Smooth muscle cell (in vitro differentiated cells): ENCODE results near the gene CALHM5. TPM values are rescaled to one million over a fixed set of nuclear protein-coding genes. Genes with fewer than 3 reads are reported as not detected.
"Not testable (repeated sequence)": the region's sequence is repeated elsewhere in the genome, so short reads cannot be mapped to it uniquely, and the experiment has no call there.

Source experiments
- DNase-seq: peaks from one replicate; lab custom pipeline; 2025; ENCODE audit not compliant: unreplicated experiment; lab: John Stamatoyannopoulos, UW
- H2AFZ ChIP-seq: fragments of 200-600 bp; sonication (generic); 2 replicates; pipeline ENCODE4 v1.6.0; 2016; ENCODE audit warnings: antibody characterized with exemption, low read depth, mild to moderate bottlenecking
- H3F3A ChIP-seq: fragments of 200-600 bp; sonication (generic); 2 replicates; pipeline ENCODE4 v1.6.0; 2017; ENCODE audit warnings: antibody characterized with exemption, low read depth
- H3K27ac ChIP-seq: fragments of 200-600 bp; sonication (generic); 2 replicates; pipeline ENCODE4 v1.5.1; 2016; ENCODE audit warnings: low read depth, mild to moderate bottlenecking
- H3K27me3 ChIP-seq: fragments of 200-600 bp; sonication (generic); 2 replicates; pipeline ENCODE4 v1.6.1; 2016; ENCODE audit warnings: low read depth, mild to moderate bottlenecking
- H3K36me3 ChIP-seq: fragments of 200-600 bp; sonication (generic); 2 replicates; pipeline ENCODE4 v1.5.1; 2016; ENCODE audit warnings: low read depth
- H3K4me1 ChIP-seq: fragments of 200-600 bp; sonication (generic); 2 replicates; pipeline ENCODE4 v1.5.1; 2016; ENCODE audit warnings: low read depth
- H3K4me2 ChIP-seq: fragments of 200-600 bp; sonication (generic); 2 replicates; pipeline ENCODE4 v1.6.0; 2016; ENCODE audit warnings: mild to moderate bottlenecking
- H3K4me3 ChIP-seq: fragments of 200-600 bp; sonication (generic); 2 replicates; pipeline ENCODE4 v1.5.1; 2016; ENCODE audit warnings: mild to moderate bottlenecking
- H3K79me2 ChIP-seq: fragments of 200-600 bp; sonication (generic); 2 replicates; pipeline ENCODE4 v1.6.0; 2016; ENCODE audit warnings: low read depth, mild to moderate bottlenecking
- H3K9ac ChIP-seq: fragments of 200-600 bp; sonication (generic); 2 replicates; pipeline ENCODE4 v1.6.0; 2016; ENCODE audit warnings: low read depth
- H3K9me3 ChIP-seq: fragments of 200-600 bp; sonication (generic); replicated peaks from 2 replicates; pipeline ENCODE4 v1.5.1; 2016; ENCODE audit warnings: low read depth
- H4K20me1 ChIP-seq: fragments of 200-600 bp; sonication (generic); 2 replicates; pipeline ENCODE4 v1.6.0; 2016; ENCODE audit warnings: low read depth
- WGBS: methylation state at CpG from one replicate; pipeline ENCODE4 v1.1.7; 2016; ENCODE audit warnings: low lambda C conversion rate; 5-methylcytosine and 5-hydroxymethylcytosine counted together
- polyA plus RNA-seq: library from polyadenylated mRNA; unstranded; fragments of >200 nt; fragmentation: Nextera tagmentation; extraction: Ambion mirVana; gene quantifications from 2 replicates; pipeline ENCODE4 v1.2.1, GENCODE V29; 2016
- total RNA-seq: library from RNA; depleted of rRNA; stranded (reverse); fragments of >200 nt; gene quantifications from 2 replicates; pipeline ENCODE4 v1.2.3, GENCODE V29; 2014
- TF ChIP-seq, protein P1 (sequence below): fragments of 200-600 bp; sonication (generic); IDR thresholded peaks from 2 replicates; pipeline ENCODE4 v1.5.1; 2017; ENCODE audit warnings: borderline replicate concordance, mild to moderate bottlenecking, antibody characterized with exemption; ENCODE audit not compliant: insufficient read depth, poor library complexity, severe bottlenecking

CALHM5 gene
- total and polyA plus RNA-seq, 2 experiments from 2014 or later: 1.9 to 3.9 TPM

GRCh38 chr6:116492331-116493067 is 18.9 kb upstream of the CALHM5 start:
- TF ChIP-seq, protein P1, sequence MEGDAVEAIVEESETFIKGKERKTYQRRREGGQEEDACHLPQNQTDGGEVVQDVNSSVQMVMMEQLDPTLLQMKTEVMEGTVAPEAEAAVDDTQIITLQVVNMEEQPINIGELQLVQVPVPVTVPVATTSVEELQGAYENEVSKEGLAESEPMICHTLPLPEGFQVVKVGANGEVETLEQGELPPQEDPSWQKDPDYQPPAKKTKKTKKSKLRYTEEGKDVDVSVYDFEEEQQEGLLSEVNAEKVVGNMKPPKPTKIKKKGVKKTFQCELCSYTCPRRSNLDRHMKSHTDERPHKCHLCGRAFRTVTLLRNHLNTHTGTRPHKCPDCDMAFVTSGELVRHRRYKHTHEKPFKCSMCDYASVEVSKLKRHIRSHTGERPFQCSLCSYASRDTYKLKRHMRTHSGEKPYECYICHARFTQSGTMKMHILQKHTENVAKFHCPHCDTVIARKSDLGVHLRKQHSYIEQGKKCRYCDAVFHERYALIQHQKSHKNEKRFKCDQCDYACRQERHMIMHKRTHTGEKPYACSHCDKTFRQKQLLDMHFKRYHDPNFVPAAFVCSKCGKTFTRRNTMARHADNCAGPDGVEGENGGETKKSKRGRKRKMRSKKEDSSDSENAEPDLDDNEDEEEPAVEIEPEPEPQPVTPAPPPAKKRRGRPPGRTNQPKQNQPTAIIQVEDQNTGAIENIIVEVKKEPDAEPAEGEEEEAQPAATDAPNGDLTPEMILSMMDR: no peak

GRCh38 chr6:116495161-116495560 is 16.3 kb upstream of the CALHM5 start:
- WGBS: 97% methylated on average over 1 of the region's 1 CpG
- H3K4me3 ChIP-seq, H3K4me1 ChIP-seq, H3K9me3 ChIP-seq, H3K79me2 ChIP-seq, H3K9ac ChIP-seq, H3F3A ChIP-seq, H2AFZ ChIP-seq, H3K4me2 ChIP-seq, H4K20me1 ChIP-seq, H3K27me3 ChIP-seq, H3K36me3 ChIP-seq, DNase-seq, H3K27ac ChIP-seq: not testable (repeated sequence)

More at GRCh38 chr6:116492331-116493067, 18.9 kb upstream of the CALHM5 start:
- Histone ChIP-seq H3K27me3 (no peaks in the 10 kb centered on the region), H3K4me1 (peaks cover 5% of the 10 kb centered on the region), H3K4me2 (no peak overlapping the region), H3K9ac (no peak overlapping the region), H4K20me1 (no peaks in the 10 kb centered on the region), H3K36me3 (no peaks in the 10 kb centered on the region), H3K9me3 (no peaks in the 10 kb centered on the region), H2AFZ (no peak overlapping the region), H3K79me2 (no peaks in the 10 kb centered on the region), H3F3A (no peaks in the 10 kb centered on the region), H3K4me3 (no peak overlapping the region), H3K27ac (no peak overlapping the region)
- DNase-seq: no peak
- WGBS: 67% methylated on average over 6 of the region's 6 CpGs

- DNase-seq: no peak
- H3K9me3 ChIP-seq: no peaks in the 10 kb centered on the region
- H3K27me3 ChIP-seq: no peaks in the 10 kb centered on the region
- peaks cover 5% of the 10 kb centered on the region for H3K4me1 ChIP-seq
- 81% methylated on average over 3 of the region's 3 CpGs for WGBS
- H3F3A ChIP-seq: no peaks in the 10 kb centered on the region
- no peaks in the 10 kb centered on the region for H3K36me3 ChIP-seq
- TF ChIP-seq, protein P1: no peak
- H3K4me3 ChIP-seq: no peak overlapping the region
- H2AFZ ChIP-seq: no peak overlapping the region
- no peak overlapping the region for H3K9ac ChIP-seq
- H3K27ac ChIP-seq: no peak overlapping the region
- no peaks in the 10 kb centered on the region for H4K20me1 ChIP-seq
- H3K79me2 ChIP-seq: no peaks in the 10 kb centered on the region
- H3K4me2 ChIP-seq: no peak overlapping the region
Measured at GRCh38 chr6:116497113-116497676, 14.2 kb upstream of the CALHM5 start.

DNA sequence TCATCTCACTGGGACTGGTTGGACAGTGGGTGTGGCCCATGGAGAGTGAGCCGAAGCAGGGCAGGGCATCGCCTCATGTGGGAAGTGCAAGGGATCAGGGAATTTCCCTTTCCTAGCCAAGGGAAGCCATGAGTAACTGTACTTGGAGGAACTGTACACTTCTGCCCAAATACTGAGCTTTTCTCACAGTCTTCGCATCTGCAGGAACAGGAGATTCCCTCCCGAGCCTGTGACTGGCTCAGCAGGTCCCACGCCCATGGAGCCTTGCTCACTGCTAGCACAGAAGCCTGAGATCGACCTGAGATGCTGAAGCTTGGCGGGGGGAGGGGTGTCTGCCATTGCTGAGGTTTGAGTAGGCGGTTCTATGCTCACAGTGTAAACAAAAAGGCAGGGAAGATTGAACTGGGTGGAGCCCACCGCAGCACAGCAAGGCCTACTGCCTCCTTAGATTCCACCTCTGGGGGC is 10.4 kb upstream of the CALHM5 start:
- no peaks in the 10 kb centered on the region for H3K36me3 ChIP-seq
- DNase-seq: no peak
- H2AFZ ChIP-seq: peak overlapping the region; percentile 3

More for the DNA sequence above, 10.4 kb upstream of the CALHM5 start:
- TF ChIP-seq, protein P1: no peak
- H3K79me2 ChIP-seq: no peaks in the 10 kb centered on the region
- no peaks in the 10 kb centered on the region for H3K27me3 ChIP-seq
- H3K4me3 ChIP-seq: no peak overlapping the region
- no peak overlapping the region for H3K27ac ChIP-seq
- no peaks in the 10 kb centered on the region for H4K20me1 ChIP-seq
- no peaks in the 10 kb centered on the region for H3K9me3 ChIP-seq
- H3K4me1 ChIP-seq: no peaks in the 10 kb centered on the region
- 74% methylated on average over 9 of the region's 9 CpGs for WGBS
- no peak overlapping the region for H3K9ac ChIP-seq
- no peak overlapping the region for H3K4me2 ChIP-seq
- H3F3A ChIP-seq: no peaks in the 10 kb centered on the region
